HG02870 (cell line): ENCODE data around the gene MSI2.

Source experiments
- ATAC-seq: cut with Tn5 transposase; IDR thresholded peaks from one replicate; pipeline ENCODE4 v1.9.1; 2021; ENCODE audit warnings: mild to moderate bottlenecking, moderate library complexity; ENCODE audit not compliant: unreplicated experiment

The MSI2 gene

DNA sequence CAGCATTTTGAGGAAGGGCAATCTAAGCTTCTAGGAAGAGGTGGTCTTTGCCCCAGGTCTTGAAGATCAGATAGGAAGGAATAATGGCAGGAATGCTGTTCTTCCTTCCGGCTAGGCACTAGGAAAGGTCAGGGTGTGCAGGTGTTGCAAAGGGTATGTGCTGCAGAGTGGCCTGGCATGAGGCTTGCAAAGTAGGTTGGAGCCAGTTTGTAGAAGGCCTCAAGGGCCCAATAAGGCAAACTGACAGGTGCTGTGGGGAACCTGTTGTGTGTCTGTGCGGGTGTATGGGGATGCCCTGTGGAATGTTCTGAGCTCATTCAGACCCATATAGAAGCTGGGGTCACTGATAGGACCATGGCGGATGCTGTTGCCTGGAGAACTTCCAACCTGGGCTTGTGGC, 12.7 kb downstream of the MSI2 start:
- no peak for ATAC-seq

DNA sequence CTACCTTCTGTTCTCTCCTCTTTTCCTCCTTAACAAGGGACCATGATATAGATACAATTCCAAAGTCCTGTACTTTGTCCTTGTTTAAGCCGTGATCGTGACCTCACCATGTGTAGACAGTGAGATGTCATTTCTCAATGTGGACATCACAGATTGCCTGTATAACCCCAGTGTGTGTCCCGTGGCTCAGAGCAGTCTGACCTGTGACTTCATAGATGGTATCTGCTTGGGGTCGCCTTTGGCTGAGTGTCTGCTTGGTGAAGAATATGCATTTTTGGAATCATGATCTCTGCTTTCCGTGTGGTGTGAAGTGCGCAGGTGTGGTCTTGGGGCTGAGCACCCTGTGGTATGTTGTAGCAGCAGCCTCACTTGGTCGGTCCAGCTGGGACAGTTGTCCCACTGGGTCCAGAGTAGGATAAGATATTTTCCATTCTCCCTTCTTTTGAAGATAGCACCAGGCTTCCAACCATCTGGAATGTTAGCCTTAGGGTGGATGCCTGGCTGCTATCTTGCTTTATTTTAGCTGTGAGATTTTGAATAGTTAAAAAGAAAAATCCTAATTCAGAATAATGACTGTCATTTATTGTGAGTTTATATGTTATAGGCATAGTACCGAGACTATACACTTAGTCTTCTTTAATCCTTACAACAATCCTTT, 13.4 kb downstream of the MSI2 start:
- no peak for ATAC-seq

DNA sequence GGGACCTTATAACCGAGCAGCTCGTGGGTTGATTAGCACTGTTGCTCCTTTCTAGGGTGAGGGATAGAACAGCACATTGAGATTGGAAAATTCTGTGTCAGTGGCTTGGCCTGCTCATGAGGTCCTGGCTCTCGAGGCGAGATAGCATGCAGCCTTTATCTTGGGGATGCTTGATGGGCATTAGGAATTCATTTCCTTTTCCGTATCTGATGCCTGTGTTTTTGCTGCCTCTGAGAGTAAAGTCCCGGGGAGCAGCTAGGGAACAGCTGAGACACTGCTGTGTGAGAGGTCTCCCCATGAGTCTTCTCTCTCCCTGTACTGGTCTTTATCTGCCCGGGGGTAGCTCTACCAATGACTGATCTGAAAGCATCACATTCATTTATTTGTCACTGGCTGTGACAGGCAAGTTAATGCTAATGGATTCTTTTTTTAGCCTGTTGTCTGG, 14.5 kb downstream of the MSI2 start:
- no peak for ATAC-seq

DNA sequence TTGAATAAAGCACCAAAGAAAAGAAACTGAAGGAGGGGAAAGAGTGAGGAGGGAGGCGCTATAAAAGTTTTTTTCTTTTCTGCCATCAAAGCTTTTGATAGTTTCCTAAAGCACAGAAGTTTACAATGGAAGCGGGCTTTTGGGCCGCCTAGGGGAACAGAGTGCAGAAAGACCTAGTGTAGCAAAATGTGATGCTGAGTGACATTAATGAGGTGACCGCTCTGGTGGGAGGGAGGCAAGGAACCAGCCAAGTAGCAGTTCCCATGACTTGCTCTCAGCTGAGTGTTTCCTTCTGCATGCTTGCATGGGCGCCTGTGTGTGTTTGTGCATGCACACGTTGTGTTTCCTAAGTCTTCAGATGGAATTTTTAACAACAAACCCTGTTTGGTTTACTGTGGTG, 15.5 kb downstream of the MSI2 start:
- ATAC-seq = no peak

DNA sequence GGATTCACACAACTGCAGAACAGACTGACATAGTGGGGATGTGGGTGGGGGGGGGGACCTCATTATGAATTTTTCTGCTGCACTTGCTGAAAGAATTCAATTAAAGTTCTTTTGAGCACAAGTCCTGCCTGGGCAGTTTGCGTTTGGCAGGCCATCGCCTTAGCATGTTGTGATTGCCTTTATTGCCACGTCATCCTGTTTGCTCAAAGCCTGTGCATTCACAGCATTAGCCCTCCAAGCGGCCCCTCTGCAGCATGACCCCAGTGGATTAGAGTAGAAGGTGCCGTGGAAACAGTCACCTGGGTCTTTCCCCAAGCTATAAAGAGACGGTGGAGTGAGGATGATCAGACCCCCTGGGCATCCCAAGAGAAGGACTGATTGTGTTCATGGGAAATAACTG, 17.2 kb downstream of the MSI2 start:
- ATAC-seq = no peak

DNA sequence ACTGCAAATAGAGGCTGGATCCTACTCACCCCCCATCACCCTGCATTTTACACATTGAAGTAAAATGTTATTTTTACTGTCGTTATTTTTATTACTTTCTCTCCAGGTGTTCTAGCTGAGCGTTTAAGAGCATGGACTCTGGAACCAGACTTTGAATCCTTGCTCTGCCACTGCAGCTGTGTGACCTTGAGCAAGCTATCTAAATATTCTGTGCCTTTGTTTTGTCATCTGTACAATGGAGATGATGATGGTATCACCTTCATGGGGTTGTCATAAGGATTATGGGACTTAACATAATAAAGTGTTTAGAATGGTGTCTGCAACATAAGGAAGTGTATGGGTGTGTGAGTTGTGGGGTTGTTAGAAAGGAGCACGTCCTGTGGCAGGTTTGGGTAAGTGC, 17.8 kb downstream of the MSI2 start:
- ATAC-seq = no peak

DNA sequence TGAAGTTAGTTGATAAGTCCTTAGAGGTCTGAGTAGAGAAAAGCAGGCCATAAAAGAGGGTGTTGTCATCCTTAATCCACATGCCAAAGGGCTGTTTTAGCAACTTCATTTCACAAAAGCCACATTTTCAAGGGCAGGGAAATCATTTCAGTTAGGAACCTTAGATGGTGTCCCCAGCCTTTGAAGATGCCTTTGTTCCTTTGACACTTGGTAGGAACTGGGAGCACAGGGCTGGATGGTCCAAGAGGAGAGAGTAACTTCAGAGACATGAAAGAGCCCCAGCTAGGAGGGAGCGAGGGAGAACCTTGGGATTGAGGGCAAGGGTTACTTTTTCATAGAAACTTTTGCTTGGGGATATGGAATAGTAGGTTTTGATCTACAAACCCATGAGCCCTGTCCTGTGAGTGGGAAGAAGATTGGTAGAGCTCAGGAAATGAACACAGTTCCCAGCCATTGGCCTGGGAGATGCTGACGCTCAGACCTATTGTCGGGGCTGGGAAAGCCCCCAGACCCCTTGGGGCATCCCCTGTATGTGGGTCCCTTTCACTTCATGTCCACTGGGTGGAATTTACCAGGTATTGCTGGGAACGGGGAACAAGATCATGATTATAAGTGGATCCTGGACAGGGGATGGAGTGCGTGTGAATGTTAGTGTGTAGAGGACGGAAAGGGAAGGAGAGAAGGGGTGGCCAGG, 18.9 kb downstream of the MSI2 start:
- no peak for ATAC-seq

DNA sequence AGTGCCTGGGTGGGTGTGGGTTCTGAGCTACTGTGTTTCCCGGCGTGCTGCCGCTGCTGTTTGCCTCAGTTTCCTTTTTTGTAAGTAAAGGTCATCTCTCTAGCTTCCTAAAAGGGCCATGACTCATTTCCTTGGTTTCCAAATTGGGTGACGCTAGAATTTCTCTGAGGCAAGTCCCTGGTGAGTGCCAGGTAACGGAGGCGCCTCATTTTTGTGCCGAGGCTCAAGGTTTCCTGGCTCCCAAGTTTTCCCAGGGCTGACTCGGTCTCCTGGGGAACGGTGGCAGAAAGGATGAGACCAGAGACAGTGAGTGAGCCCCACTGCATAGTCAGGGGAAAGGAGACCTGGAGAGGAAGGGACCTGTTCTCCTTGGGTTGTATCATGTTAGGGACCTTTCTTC, 20.3 kb downstream of the MSI2 start:
- no peak for ATAC-seq

DNA sequence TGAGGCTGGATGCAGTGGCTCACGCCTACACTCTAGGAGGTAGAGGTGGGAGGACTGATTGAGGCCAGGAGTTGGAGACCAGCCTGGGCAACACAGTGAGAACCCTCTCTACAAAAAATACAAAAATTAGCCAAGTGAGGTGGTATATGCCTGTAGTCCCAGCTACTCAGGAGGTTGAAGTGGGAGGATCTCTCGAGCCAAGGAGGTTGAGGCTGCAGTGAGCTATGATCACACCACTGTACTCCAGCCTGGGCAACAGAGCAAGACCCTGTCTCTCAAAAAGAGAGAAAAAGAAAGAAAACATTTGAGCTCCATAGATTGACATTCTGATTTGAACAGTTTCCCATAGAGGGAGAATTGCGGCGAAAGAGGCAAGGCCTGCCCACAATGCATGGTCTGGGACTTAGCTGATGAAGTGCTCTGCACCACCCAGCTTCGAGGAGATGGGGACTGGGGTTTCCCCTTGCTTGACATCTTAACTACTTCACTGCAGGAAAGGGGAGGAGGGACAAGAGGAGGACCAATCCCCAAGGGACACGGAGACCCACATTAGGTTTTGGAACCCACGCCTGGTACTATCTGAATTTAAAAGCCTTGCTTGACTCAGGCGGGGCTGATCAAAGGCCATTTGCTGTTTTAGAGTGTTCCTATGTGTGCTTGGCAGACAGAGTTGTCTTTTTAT, 21.7 kb downstream of the MSI2 start:
- no peak for ATAC-seq

DNA sequence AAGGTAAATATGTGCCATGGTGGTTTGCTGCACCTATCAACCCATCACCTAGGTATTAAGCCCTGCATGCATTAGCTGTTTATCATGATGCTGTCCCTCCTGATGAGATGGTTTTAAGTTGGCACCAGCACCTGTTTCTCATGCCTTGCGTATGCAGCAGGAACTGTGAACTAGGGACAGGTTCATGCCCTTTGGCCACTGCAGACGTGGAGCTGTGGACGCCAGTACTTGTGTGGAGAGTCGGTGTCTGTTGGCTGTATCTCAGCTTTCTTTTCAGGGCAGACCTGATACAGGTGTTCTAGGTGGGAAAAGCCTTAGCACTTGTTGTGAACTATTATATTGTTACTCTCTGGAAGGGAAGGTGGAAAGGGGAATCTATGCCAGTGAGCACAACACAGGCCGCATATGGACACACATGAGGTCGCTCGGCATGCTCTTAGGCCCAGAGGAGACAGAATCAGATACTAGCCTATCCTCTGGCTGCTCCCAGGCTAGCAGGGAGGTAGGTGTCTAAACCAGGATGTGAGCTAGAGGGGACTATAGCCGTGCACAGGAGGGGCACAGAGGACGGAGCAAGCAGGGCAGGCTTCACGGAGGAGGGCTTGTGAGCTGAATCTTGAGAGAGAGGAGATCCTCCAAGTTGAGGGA, 22.5 kb downstream of the MSI2 start:
- no peak for ATAC-seq

DNA sequence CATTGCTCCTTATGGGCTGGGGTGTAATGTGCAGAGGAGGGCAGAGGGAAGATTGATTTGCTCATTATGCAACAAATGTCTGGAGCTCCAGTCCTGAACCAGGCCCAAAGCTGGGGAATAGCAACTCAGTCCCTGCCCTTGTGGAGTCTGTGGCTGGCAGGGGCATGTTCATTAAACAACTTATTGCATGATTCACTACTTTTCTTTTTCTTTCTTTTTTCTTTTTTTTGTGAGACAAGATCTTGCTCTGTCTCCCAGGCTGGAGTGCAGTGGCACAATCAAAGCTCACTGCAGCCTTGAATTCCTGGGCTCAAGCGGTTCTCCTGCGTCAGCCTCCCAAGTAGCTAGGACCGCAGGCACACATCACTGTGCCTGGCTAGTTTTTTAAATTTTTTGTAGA, 23.1 kb downstream of the MSI2 start:
- no peak for ATAC-seq

DNA sequence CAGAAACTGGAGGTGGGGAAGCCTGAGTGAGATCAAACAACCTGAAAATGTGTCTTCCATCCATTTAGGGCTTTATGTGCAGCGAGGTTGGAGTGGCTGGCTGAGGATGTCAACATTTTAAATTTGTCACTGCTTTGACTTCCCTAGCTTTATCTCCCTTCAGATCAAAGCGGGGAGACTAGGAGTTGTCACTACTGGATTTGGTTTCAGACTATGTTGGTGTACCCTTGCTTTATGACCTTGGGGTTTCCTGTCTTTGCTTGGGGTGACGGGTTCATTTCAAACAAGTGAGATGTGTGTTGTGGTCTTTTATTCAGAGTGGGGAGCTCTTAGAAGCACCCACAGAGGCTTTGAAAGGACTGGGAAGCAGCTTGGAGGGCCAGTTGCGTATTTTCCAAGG, 25.6 kb downstream of the MSI2 start:
- no peak for ATAC-seq

DNA sequence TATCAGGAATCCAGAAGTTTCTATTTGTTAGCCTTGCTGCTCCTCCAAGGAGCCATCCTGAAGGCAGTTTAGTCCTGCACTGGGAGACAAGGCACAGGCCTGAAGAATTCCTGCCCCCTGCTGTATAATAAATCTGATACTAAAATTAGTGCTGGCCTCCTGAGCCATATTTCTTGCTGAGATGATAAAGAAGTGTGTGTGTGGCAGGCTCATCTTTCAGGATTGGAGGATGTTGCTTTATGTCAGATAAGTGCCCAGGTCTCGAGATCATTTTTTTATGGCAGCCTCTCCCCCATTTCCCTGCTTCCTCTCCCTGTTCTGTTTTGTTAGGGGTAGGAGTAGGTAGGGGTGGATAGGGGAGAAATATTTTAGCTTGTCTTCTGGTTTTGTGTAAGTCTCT, 26.0 kb downstream of the MSI2 start:
- no peak for ATAC-seq

DNA sequence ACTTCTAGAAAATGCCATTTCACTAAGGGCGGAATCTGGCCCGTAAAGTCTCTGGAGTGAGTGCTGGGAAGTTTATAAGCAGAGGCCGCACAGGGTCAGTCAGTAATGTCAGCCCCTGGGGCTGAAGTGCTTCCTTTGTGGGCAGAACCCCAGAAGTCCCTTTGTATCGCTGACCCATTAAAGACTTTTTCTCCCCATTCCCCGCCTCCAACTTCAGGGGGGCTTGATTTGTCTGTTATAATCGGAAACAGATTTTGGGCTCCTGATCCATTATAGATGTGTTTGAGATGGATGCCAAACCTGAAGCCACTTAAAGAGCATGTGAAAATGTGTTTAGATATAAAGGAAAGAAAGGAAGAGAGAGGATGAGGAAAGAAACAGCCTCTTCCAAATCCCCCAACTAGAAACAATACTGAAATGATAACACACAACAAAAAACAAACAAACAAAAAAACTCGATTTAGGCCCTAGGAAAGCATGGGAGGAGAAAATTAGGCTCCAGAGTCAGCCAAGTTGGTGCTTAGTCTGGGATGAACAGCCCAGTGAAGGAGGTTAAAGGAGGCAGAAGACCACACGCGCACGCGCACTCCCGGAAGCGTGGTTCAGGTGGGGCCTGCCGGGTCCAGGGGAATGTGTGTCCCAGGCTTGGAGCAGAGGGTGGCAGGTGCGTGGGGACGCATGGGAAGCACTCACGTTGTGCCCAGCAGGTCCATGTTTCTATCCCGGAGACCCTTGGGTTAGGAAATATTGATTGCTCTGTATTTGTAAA, 27.1 kb downstream of the MSI2 start:
- ATAC-seq = no peak

DNA sequence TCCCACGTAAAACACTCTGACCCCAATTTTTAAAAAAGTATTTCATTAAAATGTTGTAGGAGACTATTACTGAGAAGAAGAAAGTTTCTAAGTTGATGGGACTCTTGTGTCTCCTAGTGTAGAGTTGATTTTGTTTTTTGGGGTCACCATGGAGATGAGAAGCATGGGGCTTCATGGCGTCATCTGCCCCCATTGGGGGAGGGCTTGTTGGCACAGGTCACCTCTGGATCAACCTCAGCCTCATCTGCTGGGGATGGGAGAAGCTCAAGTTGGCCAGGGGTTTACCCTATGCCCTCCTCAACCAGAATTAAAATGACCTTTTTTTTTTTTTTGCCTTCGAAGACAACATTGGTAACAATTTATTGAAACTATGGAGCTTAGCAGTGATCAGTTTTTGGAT, 28.3 kb downstream of the MSI2 start:
- ATAC-seq = no peak

DNA sequence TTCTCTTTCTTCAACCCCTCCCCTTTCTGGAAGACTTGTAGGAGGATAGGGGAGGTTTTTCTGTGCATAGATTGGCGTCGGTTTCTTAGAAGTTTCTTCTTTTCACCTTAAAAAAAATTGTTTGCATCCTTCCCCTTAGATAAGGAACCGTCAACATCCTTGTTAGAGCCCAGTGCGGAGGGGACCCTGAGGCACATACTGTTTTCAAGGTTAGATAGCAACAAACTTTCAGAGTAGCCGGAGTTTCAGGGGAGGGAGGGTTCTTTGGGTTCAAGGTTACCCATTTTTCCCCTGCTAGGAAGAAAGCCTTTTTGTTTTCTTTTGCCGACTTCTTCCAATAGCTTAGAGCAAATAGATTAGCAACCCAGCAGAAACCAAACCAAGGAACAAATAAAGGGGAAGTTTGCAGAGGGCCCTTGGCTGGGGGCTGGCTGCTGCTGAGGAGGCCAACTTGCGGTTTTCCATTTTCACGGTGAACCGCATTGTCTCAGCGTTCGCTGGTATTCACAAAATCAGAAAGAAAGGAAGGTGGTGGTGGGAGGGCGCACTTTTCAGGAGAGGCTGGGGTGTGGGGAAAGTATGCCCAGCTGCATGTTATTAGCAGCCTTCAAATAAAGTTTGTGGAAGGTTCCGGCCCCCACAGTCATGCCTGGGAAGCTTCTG, 28.8 kb downstream of the MSI2 start:
- peak; percentile 54 for ATAC-seq

DNA sequence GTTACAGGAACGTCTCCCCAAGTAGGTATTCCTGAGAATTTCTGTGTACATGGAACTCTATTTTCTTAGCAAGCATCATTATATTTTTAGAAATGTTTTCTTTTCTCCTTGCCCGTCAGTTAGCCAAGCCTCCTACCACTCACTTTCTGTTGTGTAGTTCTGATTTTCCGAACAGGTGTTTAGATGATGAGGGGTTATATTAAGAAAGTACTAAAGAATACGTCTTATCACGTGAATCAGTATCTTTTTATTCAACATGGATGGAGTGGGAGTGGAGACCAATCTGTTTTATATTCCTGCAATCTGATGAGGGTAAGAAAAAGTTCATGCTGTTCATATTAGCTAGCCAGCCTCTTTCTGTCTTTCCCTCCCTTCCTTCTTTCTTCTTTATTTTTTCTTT, 29.4 kb downstream of the MSI2 start:
- ATAC-seq = no peak

DNA sequence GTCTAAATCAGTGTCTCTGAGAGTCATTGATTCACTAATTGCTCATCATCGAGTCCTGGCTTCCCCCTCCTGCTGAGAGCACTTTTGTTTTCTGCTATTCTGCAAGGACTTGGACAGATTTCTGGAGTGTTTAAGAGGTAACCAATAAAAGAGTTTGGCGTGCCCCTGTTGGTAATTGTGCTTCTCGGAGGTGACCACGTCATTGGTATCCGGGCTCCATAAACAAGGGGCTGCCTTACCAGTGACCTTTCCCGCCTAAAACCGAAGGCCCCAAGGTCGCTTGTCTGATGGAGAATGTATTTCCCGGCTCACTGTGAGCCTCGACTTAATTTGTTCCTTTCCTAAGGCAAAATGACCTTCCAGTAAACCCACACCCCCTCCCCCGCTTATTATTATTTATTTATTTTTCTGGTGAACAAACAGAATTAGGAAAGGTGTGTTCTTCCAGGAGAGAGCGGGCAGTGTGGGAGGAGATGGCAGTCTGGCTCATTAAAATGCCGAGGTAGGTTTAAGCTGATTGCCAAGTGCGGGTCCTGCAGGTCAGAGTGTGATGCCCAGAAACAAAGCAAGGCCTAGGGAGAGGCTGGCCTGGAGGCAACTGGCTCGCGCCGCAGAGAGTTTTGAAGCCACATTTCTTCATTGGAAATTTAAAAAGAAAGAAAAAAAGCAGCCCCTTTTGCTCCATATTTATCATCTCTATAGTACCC, 30.2 kb downstream of the MSI2 start:
- no peak for ATAC-seq

DNA sequence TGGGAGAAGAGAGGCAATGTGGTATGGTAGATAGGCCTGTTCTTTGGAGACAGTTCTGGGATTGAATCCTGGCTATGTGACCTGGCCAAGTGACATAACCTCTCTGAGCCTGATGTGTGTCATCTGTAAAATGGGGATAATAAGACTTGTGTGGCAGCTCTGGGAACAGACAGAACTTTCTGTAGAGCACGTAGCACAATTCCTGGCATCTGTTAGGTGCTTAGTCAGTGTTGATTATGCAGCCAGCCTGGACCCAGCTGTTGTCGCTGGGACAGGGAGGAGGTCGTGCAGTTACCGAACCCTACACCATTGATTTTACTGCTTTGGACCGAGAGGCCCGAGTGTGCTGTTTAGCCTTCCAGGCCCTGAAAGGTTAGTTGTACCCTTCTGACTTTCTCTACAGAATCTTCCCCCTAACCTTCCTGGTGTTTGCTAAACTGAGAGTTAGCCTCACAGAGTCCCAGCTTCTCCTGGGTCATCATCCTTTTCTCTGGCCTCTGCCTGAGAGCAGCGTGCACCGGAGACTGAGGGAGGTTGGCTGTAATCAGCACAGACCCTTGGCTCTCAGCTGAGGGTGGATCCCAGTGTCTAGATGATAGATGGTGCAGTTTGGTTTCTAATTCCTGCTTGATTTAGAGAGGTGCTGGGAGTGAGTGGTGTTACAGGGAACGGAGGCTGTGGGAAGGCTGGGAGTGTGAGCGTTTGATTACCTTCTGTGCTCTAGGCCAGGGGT, 31.9 kb downstream of the MSI2 start:
- ATAC-seq = no peak
